ENCODE data around the gene ADARB1. TPM values are rescaled to one million over a fixed set of nuclear protein-coding genes. Genes with fewer than 3 reads are reported as not detected.

ADARB1 gene
- polyA plus RNA-seq, 3 donors, result 0.40 to 2.6 (median 1.0) TPM

GRCh38 chr21:45136927-45137611 is 62.7 kb downstream of the ADARB1 start:
- Mint-ChIP-seq H3K9me3 (no peaks in the 10 kb centered on the region), H3K27ac (no peak overlapping the region), H3K4me3 (no peak overlapping the region), H3K27me3 (ENCODE audit: low read depth in 3 of 3) (peaks cover 2 to 8% (median 3%) of the 10 kb centered on the region in 3 donors), H3K36me3 (no peaks in the 10 kb centered on the region), H3K4me1 (peaks cover 16% of the 10 kb centered on the region)
- Histone ChIP-seq H3K9ac (ENCODE audit: insufficient read depth, low read length, poor library complexity, severe bottlenecking) (no peak overlapping the region), H2AFZ (ENCODE audit: insufficient read depth, low read depth, low read length, poor library complexity, severe bottlenecking) (no peak overlapping the region), H3K27ac (ENCODE audit: low read depth in 1 of 2, low read length in 2 of 2) (no peak overlapping the region), H4K20me1 (ENCODE audit: insufficient read depth, low read length) (no peaks in the 10 kb centered on the region), H3K36me3 (replicated peaks in 1 of 2; ENCODE audit: control insufficient read depth in 1 of 2, insufficient read depth in 2 of 2, low read length in 2 of 2) (no peaks in the 10 kb centered on the region), H3K4me2 (replicated peaks; ENCODE audit: extremely low read depth, low read length, poor library complexity, severe bottlenecking) (no peak overlapping the region), H3K4me1 (ENCODE audit: control insufficient read depth in 1 of 2, insufficient read depth in 2 of 2, low read length in 2 of 2) (peaks cover 9 to 16% of the 10 kb centered on the region in 2 donors), H3K4me3 (replicated peaks in 1 of 3; ENCODE audit: low read depth in 2 of 3, low read length in 3 of 3) (no peak overlapping the region), H3K79me2 (ENCODE audit: insufficient read depth, low read length) (no peaks in the 10 kb centered on the region), H3K27me3 (ENCODE audit: control insufficient read depth in 2 of 2, insufficient read depth in 2 of 2, low read length in 2 of 2) (no peaks in the 10 kb centered on the region), H3K9me3 (replicated peaks in 1 of 2; ENCODE audit: control insufficient read depth in 1 of 2, insufficient read depth in 1 of 2, low read length in 2 of 2) (no peaks in the 10 kb centered on the region)
- intact Hi-C loops (cut with micrococcal nuclease), result loop anchor here (2.0 kb wide), 2 partner anchors 186 to 188 kb away; no protein-coding TSS in a partner anchor
- peak; percentile 55 to 74 (median 70) for DNase-seq
- 64% methylated on average over 7 of the region's 11 CpGs for WGBS (ENCODE audit: insufficient coverage)
- peak; percentile 85 for TF ChIP-seq CTCF (IDR thresholded peaks at IDR 0.05)

GRCh38 chr21:45137612-45137937 is 63.2 kb downstream of the ADARB1 start:
- Histone ChIP-seq H3K27ac (ENCODE audit: low read depth in 1 of 2, low read length in 2 of 2) (no peak overlapping the region), H3K4me1 (ENCODE audit: control insufficient read depth in 1 of 2, insufficient read depth in 2 of 2, low read length in 2 of 2) (peaks cover 9 to 14% of the 10 kb centered on the region in 2 donors), H3K36me3 (replicated peaks in 1 of 2; ENCODE audit: control insufficient read depth in 1 of 2, insufficient read depth in 2 of 2, low read length in 2 of 2) (no peaks in the 10 kb centered on the region), H3K79me2 (ENCODE audit: insufficient read depth, low read length) (no peaks in the 10 kb centered on the region), H2AFZ (ENCODE audit: insufficient read depth, low read depth, low read length, poor library complexity, severe bottlenecking) (no peak overlapping the region), H3K4me2 (replicated peaks; ENCODE audit: extremely low read depth, low read length, poor library complexity, severe bottlenecking) (no peak overlapping the region), H3K4me3 (replicated peaks in 1 of 3; ENCODE audit: low read depth in 2 of 3, low read length in 3 of 3) (no peak overlapping the region), H3K9ac (ENCODE audit: insufficient read depth, low read length, poor library complexity, severe bottlenecking) (no peak overlapping the region), H3K27me3 (ENCODE audit: control insufficient read depth in 2 of 2, insufficient read depth in 2 of 2, low read length in 2 of 2) (no peaks in the 10 kb centered on the region), H3K9me3 (replicated peaks in 1 of 2; ENCODE audit: control insufficient read depth in 1 of 2, insufficient read depth in 1 of 2, low read length in 2 of 2) (no peaks in the 10 kb centered on the region), H4K20me1 (ENCODE audit: insufficient read depth, low read length) (no peaks in the 10 kb centered on the region)
- no peaks in the 10 kb centered on the region for H3K36me3 Mint-ChIP-seq
- H3K9me3 Mint-ChIP-seq, result no peaks in the 10 kb centered on the region
- DNase-seq, result no peak
- no peak overlapping the region for H3K4me3 Mint-ChIP-seq
- TF ChIP-seq CTCF (IDR thresholded peaks at IDR 0.05), result no peak
- intact Hi-C loops (cut with micrococcal nuclease), result loop anchor here (2.0 kb wide), 2 partner anchors 187 to 189 kb away; no protein-coding TSS in a partner anchor
- H3K27me3 Mint-ChIP-seq (ENCODE audit: low read depth in 3 of 3), result peaks cover 2 to 7% (median 3%) of the 10 kb centered on the region in 3 donors
- peaks cover 15% of the 10 kb centered on the region for H3K4me1 Mint-ChIP-seq
- no peak overlapping the region for H3K27ac Mint-ChIP-seq

Data from CD14-positive monocyte (primary cell).